ENCODE measurements around the gene GPANK1.

GRCh38 chr6:31681135-31681671, 16.4 kb upstream of the GPANK1 start:
- no peak for TF ChIP-seq EZH2 (IDR thresholded peaks at IDR 0.05; ENCODE audit: borderline replicate concordance, low read depth, low read length, poor library complexity, severe bottlenecking)
- TF ChIP-seq CTCF (conservative IDR thresholded peaks at IDR 0.05; ENCODE audit: low read depth, low read length), result no peak

Data from A673 (cell line).